Stimulated activated CD4-positive, alpha-beta T cell treated with anti-CD3 and anti-CD28 coated beads, Interleukin-12 subunit alpha, Interleukin-12 subunit beta, amount 100 ng/mL, for 48 hours (primary cell): Measurements from ENCODE around the gene CORO1A.
"Not testable (repeated sequence)": the region's sequence is repeated elsewhere in the genome, so short reads cannot be mapped to it uniquely, and the experiment has no call there.

Source experiments
- DNase-seq, 3 donors: peaks; one replicate each; pipeline ENCODE4 v3.0.0-alpha.2; 2020; ENCODE audit warnings: low read depth in 2 of 3, low spot score in 1 of 3

Gene CORO1A

DNA sequence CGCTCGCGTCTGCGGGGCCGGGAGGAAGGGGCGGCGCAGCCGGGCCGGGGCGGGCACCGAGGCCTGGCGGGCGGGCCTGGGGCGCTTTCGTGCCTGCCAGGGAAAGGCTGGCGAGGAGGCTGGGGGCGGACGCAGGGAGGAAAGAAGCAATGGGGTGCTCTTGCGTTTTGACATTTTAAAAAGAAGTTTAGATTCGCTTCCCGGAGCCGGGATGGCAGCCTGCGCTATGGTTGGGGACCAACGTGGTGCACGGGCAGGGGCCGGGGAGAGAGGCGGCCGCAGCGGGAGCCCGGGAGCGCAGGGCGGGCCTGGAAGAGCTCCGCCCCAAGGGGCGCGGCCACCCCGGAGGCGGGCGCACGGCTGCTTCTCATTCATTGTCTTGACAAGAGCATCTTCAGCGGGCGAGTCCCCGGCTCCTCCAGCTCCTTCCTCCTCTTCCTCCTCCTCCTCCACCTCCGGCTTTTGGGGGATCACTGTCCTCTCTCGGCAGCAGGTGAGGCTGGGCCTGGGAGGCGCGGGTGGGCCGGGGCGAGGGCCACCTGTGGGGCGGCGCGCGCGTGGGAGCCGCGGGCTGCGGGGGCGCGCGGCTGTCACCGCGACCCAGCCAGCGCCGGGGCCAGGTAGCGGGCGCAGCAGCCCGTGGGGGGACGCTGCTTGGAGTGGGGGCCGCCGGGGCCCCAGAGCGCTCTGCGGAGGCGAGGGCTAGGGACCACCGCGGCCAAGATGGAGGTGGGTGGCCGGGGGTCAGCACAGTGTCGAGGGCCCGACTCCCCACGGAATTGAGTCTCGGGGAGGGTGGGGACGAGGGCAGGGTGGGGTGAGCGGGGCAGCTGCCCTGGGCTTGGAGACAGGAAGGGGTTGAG lies at the start of gene CORO1A:
Gene CORO1A (plus strand): TSS at position 370 of the 863 bp plus-strand sequence. CDS start 1,608 bp downstream, outside the sequence.
- peak; percentile 76 to 86 (median 78) for DNase-seq

DNA sequence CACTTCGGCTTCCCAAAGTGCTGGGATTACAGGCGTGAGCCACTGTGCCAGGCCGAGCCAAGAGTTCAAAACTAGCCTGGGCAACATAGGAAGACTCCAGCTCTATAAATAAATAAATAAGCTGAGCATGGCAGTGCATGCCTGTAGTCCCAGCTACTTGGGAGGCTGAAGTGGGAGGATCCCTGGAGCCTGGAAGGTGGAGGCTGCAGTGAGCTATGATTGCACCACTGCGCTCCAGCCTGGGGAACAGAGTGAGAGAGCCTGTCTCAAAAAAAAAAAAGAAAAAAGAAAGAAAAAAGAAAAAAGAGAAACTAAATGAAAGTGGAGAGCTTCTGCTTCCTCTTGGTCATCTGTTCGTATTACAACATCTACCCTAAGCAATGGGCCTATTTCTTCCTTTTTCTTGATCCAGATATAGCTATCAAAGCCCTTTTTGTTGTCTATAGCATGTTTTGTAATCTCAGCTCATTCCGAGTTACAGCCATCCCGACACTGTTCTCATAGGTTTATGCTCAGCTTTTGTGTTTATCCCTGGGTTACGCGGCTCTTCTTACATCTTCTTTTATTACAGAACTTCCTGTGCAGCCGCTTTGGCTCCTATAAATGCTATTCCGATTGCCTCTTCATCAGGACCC lies 46.3 kb upstream of the CORO1A start:
- DNase-seq, result no peak

DNA sequence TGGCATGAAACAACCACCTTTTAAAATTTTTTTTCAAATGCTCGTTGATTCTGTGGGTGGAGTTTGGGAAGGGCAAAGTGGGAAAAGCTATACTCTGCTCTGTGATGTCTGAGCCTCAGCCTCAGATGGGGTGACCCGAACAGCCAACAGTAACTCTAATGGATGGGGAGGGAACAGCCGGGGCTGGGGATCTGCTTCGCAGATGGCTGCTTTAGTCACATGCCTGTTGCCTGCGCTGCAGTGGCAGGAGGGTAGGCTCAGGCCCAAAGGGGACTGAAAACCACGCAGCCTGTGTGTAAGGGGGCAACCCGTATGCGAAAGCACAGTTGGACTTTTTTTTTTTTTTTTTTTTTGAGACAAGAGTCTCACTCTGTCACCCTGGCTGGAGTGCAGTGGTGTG lies 45.5 kb upstream of the CORO1A start:
- no peak for DNase-seq

DNA sequence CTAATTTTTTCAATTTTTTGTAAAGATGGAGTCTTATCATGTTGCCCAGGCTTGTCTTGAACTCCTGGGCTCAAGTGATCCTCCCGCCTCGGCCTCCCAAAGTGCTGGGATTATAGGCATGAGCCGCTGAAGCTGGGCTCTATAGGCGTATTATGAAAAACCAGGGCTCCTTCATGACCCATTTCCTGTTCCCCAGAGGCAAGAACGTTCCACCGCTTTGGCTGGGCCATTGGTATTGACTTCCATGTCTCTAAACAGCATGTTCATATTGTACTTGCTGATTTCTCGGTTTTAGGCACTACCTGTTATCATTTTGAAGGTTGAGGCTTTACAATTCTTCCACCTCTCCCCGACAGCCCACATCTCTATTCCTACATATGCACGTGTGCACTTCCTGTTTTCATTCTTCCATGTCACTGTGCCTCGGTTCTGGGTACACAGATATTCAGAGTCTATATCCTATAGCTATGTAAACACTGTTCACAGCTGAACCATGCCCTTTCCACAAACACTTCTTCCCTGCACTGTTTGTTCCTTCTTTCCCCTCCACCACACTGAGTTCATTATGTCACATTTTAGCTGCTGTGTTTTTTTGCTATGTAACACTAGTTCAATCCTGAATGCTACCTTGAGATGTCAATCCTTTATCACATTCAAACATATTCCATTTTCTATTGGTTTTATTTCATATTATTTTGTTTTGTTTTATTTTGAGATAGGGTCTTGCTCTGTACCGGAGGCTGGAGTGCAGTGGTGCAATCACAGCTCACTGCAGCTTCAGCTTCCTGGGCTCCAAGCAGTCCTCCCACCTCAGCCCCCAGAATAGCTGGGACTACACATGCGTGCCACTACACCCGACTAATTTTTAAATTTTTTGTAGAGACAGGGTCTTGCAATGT lies 43.6 kb upstream of the CORO1A start:
- DNase-seq, result no peak

DNA sequence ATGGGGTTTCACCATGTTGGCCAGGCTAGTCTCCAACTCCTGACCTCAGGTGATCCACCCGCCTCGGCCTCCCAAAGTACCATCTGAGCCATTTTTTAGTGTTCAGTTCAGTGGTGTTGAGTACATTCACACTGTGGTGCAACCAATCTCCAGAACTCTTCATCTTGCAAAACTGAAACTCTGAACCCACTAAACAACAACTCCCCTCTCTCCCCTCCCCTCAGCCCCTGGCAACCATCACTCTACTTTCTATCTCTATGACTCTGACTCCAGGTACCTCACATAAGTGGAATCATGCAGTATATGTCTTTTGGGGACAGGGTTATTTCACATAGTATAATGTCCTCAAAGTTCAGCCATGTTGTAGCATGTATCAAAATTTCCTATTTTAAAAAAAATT lies 41.7 kb upstream of the CORO1A start:
- no peak for DNase-seq

DNA sequence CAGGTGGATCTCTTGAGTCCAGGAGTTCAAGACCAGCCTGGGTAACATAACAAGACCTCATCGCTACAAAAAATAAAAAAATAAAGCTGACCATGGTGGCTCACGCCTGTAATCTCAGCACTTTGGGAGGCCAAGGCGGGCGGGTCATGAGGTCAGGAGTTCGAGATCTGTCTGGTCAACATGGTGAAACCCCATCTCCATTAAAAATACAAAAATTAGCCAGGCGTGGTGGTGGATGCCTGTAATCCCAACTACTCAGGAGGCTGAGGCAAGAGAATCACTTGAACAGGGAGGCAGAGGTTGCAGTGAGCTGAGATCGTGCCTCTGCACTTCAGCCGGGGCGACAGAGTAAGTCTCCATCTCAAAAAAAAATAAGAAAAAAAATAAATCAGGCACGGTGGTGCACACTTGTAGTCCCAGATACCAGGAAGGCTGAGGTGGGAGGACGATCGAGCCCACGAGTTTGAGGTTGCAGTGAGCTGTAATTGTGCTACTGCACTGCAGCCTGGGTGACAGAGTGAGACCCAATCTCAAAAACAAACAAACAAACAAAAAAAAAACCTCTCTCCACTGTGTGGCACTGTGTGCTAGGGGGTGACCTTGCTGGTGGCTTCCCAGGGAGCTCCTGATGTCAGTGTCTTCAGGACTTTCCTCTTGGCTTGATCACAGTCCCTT lies 40.6 kb upstream of the CORO1A start:
- no peak for DNase-seq

DNA sequence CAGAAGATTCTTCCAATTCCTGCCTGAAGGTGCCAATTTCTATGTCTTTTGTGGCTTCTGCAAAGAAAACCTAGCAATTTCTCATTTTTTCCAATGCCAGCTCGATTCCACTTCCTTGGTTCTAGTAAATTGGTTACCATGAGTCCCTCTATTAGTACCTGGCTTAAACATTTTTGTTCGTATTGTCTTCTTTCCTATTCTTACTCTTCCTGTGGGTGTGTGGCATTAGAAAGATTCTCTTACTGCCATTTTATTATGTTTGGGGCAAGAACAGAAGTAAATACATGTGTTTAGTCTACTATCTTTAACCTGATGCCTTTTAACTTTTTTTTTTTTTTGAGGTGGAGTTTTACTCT lies 40.1 kb upstream of the CORO1A start:
- no peak for DNase-seq

DNA sequence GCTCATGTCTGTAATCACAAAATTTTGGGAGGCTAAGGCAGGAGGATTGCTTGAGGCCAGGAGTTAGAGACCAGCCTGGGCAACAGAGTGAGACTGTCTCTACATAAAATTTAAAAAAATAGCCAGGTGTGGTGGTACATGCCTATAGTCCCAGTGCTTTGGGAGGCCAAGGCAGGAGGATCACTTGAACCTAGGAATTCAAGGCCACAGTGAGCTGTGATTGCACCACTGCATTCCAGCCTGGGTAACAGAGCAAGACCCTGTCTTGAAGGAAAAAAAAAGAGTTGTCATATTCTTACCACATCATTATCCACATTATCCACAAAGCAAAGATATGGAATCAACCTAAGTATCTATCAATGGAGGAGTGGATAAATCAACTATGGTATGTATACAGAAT lies 39.4 kb upstream of the CORO1A start:
- DNase-seq, result no peak

DNA sequence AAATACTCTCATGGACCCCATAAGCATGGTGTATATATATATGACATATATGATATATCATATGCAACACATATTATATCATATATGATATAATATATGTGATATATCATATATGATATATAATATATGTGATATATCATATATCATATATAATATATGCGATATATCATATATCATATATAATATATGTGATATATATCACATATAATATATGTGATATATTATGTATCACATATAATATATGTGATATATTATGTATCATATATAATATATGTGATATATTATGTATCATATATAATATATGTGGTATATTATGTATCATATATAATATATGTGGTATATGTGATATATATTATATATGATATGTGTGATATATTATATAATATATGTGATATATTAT lies 38.5 kb upstream of the CORO1A start:
- DNase-seq, result no peak

DNA sequence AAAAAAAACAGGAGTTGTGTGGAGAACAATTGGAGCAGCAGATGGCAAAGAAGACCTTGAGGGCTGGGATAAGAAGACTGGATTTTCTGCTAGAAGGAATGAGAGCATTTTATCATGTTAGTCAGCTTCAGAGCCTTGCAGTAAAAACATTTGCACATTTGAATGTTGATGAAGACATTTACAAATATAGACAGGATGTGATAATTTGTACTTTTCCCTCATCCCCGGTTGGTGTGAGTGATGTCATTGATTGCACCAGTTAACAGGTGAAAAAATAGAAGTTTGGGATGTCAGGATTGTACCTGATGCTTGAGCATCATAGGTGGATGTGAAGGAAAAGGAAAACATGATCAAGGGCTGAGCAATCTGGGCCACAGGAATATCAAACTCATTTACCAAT lies 37.7 kb upstream of the CORO1A start:
- no peak for DNase-seq

DNA sequence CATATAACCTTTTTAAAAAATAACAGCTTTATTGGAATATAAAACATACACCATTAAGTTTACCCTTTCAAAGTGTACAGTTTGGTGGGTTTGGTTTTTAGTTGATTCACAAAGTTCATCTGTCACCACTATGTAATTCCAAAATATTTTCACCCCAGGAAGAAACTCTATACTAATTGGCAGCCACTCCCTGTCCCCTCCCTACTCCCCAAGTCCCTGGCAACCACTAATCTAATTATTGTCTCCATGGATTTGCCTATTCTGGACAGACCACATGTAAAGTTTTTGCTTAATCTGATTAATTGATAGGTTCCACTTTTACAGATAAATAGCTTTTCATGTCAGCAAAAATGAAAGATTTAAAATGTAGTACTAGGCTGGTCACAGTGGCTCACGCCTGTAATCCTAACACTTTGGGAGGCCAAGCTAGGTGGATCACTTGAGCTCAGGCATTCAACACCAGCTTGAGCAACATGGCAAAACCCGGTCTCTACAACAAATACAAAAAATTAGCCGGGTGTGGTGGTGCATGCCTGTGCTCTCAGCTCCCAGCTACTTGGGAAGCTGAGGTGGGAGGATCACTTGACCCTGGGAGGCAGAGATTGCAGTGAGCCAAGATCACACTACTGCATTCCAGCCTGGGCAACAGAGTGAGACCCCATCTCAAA lies 35.4 kb upstream of the CORO1A start:
- DNase-seq, result no peak

DNA sequence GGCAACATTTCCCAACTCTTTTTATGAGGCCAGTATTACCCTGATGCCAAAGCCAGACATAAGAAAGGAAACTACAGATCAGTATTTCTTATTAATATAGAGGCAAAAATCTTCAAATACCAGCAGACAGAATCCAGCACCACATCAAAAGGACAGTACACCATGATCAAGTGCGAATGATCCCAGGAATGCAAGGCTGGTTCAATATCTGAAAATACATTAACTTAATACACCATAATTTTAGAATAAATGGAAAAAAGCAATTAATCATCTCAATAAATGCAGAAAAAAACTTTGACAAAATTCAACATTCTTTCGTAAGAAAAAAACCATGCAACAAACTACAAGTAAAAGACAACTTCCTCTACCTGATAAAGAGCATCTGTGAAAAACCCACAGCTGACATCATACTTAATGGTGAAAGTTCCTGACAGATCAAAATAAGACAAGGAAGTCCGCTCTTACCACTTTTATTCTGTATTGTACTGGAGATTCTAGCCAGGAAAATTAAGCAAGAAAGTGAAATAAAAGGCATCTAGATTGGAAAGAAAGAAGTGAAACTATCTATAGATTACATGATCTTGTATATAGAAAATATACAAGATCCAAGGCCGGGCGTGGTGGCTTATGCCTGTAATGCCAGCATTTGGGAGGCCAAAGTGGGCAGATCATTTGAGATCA lies 34.0 kb upstream of the CORO1A start:
- no peak for DNase-seq

DNA sequence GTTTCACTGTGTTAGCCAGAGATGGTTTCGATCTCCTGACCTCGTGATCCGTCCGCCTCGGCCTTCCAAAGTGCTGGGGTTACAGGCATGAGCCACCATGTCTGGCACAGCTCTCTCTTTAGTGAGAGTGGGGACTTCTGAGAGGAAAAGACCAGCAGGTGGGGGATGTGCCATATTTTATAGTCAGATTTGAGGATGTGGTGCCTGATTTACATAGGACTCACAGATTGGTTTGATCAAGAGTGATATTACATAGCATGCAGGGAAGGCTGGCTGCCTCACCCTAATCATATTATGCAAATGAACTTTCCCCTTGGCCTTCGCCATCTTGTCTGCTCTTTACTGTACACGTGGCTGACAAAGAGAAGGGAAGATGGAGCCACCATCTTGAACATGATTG lies 32.3 kb upstream of the CORO1A start:
- DNase-seq, result no peak

DNA sequence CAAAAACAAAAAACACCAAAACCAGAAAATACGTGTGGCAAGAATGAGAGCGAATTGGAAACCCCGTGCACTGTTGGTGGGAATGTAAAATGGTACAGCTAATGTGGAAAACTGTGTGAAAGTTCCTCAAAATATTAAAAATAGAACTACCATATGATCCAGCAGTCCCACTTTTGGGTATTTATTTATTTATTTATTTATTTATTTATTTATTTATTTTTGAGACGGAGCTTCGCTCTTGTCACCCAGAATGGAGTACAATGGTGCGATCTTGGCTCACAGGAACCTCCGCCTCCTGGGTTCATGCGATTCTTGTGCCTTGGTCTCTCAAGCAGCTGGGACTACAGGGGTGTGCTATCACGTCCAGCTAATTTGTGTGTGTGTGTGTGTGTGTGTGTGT lies 30.9 kb upstream of the CORO1A start:
- no peak for DNase-seq

DNA sequence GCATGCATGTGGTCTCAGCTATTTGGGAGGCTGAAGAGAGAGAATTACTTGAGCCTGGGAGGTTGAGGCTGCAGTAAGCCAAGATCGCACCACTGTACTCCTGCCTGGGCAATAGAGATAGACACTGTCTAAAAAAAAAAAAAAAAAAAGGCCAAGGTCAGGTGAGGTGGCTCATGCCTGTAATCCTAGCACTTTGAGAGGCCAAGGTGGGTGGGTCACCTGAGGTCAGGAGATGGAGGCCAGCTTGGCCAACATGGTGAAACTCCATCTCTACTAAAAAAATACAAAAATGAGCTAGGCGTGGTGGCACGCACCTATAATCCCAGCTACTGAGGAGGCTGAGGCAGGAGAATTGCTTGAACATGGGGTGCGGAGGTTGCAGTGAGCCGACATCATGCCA lies 28.2 kb upstream of the CORO1A start:
- DNase-seq, result no peak

DNA sequence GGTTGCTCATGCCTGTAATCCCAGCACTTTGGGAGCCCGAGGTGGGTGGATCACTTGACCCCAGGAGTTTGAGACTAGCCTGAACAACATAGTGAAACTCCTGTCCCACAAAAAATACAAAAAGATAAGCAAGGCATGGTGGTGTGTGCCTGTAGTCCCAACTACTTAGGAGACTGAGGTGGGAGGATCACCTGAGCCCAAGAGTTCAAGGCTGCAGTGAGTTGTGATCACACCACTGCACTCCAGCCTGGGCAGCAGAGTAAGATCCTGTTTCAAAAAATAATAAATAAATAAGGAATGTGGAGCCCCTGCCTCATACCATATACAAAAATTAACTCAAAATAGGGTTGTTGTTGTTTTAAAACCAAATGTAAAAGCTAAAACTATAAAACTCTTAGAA lies 26.2 kb upstream of the CORO1A start:
- no peak for DNase-seq

DNA sequence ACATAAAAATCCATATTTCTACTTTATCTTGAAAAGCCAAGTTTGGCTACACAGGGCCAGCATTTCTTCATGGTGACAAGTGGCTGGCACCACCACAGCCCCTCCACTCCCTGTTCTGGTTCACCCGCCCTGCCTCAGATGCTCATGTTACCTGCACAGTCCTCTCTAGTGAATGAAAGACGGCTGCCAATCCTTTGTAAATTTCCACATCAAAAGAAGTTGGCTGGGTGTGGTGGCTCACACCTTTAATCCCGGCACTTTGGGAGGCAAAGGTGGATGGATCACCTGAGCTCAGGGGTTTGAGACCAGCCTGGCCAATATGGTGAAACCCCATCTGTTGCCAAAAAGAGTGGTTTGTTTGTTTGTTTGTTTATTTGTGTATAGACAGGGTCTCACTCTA lies 19.9 kb upstream of the CORO1A start:
- no peak for DNase-seq

DNA sequence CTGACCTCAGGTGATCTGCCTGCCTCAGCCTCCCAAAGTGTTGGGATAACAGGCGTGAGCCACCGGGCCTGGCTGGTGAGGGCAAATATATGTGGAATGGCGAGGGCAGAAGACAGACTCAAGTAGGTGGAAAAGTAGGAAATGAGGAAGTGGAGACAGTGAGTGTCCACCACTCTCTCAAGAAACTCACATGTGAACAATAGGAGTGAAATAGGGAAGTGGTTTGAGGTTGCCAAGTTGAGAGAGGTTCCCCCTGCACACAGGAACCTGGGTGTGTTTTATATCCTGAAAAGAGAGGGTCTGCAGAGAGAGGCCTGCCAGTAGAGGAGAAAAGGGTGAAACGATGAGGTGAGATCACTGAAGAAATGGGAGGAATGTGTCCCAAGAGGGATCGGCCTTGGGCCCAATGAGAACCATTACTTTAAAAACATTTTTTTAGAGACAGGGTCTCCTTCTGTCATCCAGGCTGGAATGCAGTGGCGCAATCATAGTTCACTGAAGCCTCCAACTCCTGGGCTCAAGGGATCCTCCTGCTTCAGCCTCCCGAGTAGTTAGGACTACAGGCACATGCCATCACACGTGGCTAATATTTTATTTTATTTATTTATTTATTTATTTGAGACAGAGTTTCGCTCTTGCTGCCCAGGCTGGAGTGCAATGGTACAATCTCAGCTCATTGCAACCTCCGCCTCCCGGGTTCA lies 17.1 kb upstream of the CORO1A start:
- DNase-seq, result no peak

DNA sequence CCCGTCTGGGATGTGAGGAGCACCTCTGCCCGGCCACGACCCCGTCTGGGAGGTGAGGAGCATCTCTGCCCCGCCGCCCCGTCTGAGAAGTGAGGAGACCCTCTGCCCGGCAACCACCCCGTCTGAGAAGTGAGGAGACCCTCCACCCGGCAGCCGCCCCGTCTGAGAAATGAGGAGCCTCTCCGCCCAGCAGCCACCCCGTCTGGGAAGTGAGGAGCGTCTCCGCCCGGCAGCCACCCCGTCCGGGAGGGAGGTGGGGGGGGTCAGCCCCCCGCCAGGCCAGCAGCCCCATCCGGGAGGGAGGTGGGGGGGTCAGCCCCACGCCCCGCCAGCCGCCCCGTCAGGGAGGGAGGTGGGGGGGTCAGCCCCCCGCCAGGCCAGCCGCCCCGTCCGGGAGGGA lies 14.7 kb upstream of the CORO1A start:
- DNase-seq, result not testable (repeated sequence)

DNA sequence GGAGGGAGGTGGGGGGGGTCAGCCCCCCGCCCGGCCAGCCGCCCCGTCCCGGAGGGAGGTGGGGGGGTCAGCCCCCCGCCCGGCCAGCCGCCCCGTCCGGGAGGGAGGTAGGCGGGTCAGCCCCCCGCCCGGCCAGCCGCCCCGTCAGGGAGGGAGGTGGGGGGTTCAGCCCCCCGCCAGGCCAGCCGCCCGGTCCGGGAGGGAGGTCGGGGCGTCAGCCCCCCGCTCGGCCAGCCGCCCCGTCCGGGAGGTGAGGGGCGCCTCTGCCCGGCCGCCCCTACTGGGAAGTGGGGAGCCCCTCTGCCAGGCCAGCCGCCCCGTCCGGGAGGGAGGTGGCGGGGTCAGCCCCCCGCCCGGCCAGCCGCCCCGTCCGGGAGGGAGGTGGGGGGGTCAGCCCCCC lies 14.0 kb upstream of the CORO1A start:
- not testable (repeated sequence) for DNase-seq
